ENCODE data around the gene VAV3. TPM values are rescaled to one million over a fixed set of nuclear protein-coding genes. Genes with fewer than 3 reads are reported as not detected.

The VAV3 gene
- total RNA-seq, 2 donors from 2014 or later, result 11.6 to 14.1 TPM

DNA sequence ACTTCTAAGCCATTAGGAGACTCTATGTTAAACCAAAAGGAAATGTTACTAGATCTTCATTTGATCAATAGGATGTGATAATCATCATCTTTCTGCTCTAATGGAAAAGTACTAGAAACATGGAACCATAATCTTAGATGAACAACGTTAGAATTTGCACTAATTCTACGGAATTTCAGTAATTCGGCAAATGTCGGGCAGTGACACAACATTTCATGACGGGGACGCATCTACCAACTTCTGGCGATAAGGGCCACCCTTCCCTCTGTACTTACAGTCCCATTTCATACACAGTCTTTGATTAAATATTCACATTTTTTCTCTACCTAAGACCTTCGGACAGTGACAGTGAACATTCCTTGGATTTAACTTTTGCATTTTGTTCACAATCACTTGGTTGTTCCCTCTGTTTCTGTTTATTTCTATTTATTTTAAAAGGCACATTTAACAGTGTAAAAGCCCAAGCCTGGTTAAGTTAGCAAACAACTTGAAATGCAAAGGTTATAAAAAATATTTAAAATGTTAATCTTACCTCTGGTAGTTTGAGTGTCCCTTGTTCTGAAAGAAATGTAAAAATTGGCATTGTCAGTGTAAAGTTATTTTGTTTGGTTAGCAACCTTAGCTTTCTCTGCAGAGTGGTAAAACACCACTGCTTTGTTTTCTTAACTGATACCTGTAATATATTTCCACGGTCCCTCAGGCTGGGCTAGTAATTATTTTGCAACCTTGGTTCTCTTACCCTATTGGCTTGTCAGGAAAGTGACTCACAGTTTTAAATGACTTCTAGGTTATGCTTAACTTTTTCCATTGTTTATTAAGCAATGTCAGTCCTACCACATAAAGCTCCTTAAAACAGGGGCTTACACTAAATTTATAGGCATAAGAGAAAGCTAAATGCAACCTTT lies 276.9 kb downstream of the VAV3 start:
- H3K27me3 Mint-ChIP-seq, result no peaks in the 10 kb centered on the region
- ATAC-seq (no peak), DNase-seq (ENCODE audit: low spot score) (no peak)
- H3K9me3 Mint-ChIP-seq, result no peaks in the 10 kb centered on the region
- H3K27ac Mint-ChIP-seq, result no peak overlapping the region
- H3K4me3 Mint-ChIP-seq, result no peak overlapping the region
- no peaks in the 10 kb centered on the region for H3K36me3 Mint-ChIP-seq
- H3K4me1 Mint-ChIP-seq (ENCODE audit: low read depth in 2 of 2), result peaks cover 0 to 9% of the 10 kb centered on the region in 2 donors

GRCh38 chr1:107683683-107684082 lies 281.3 kb downstream of the VAV3 start:
- Mint-ChIP-seq H3K4me1 (ENCODE audit: low read depth in 2 of 2) (peaks cover 0 to 4% of the 10 kb centered on the region in 2 donors), H3K4me3 (no peak overlapping the region), H3K27me3 (no peaks in the 10 kb centered on the region), H3K9me3 (no peaks in the 10 kb centered on the region), H3K36me3 (no peaks in the 10 kb centered on the region), H3K27ac (no peak overlapping the region)
- DNase-seq (ENCODE audit: low spot score) (no peak), ATAC-seq (no peak)

DNA sequence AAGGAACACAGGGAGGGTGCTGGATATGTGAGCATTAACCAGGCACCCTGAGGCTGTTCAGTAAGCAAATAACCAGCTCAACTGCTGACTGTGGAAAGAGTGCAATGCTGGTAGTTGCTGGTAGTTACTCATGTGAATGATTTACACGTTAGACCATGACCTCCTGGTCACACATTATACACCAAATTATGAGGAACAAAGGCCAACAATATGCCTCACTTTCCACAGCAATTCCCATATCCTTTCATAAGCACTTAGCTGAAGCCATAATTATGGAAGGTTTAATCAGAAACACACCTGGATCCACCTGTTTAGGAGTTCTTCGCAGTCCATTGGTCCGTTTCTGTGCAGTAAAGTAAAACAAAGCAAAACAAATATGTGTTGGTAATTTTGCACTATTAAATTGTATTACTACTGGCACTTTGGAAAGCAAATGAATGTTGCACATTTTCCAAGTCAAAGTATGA lies 281.8 kb downstream of the VAV3 start:
- no peaks in the 10 kb centered on the region for H3K36me3 Mint-ChIP-seq
- no peak overlapping the region for H3K4me3 Mint-ChIP-seq
- ATAC-seq, result no peak
- no peaks in the 10 kb centered on the region for H3K27me3 Mint-ChIP-seq
- no peaks in the 10 kb centered on the region for H3K9me3 Mint-ChIP-seq
- peaks cover 0 to 4% of the 10 kb centered on the region in 2 donors for H3K4me1 Mint-ChIP-seq (ENCODE audit: low read depth in 2 of 2)
- no peak for DNase-seq (ENCODE audit: low spot score)
- H3K27ac Mint-ChIP-seq, result no peak overlapping the region

DNA sequence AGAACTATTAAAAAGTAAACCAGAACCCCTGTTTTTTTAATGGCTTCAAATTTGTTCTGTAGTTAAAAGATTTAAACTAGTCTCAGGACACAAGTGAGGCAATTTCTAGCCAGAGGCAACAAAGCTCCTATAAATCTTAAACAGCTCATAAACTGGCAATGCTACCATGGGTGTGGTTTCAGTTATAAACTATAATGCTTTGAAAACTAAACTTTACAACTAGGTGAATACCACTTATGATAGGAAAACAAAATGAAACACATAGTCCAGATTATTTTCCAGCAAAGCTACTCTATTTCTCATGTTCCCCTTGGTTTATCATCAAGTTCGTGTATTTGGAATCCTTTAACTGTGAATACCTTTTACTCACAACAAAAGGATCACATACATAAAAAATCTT lies 282.5 kb downstream of the VAV3 start:
- H3K36me3 Mint-ChIP-seq, result no peaks in the 10 kb centered on the region

DNA sequence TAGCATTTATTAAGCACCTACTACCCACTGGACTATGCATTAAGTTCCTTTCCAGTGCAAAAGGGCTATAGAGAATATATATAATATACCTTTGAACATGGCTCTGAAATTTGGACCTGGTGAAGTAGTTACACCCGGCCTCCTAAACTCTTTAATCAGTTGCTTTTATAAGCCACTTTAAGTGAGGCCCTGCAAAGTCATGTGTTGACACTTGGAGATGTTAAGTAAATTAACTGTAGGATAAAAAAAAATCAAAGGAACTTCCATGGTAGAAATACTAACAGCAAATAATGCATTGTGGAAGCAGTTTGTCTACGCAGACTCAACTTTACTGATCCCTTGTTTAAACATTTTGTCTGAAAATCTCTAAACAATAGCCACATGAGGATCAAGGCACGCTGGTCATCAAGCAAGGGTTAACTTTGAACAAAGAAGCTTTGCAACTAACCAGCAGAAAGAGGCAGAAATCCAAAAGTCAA lies 283.9 kb downstream of the VAV3 start:
- no peak for ATAC-seq
- Mint-ChIP-seq H3K27me3 (no peaks in the 10 kb centered on the region), H3K36me3 (no peaks in the 10 kb centered on the region)

More for the DNA sequence above, 282.5 kb downstream of the VAV3 start:
- Mint-ChIP-seq H3K4me3 (no peak overlapping the region), H3K27ac (no peak overlapping the region), H3K4me1 (ENCODE audit: low read depth in 2 of 2) (peaks cover 0 to 4% of the 10 kb centered on the region in 2 donors), H3K27me3 (no peaks in the 10 kb centered on the region), H3K9me3 (no peaks in the 10 kb centered on the region)
- ATAC-seq (no peak), DNase-seq (ENCODE audit: low spot score) (no peak)

DNA sequence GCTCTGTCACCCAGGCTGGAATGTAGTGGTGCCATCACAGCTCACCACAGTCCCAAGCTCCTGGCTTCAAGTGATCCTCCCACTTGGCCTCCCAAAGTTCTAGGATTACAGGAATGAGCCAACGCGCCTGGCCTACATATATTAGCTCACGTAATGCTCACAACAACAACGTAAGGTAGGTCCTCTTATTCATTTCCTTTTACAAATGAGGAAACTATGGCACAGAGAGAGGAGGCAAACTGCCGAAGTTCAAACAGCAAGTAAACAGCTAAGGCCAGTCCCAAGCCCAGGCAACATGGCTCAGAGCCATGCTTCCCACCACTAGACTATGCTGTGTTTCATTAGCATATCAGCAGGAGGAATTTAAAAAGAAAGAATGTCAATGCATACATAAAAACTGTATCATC lies 284.4 kb downstream of the VAV3 start:
- no peak for DNase-seq (ENCODE audit: low spot score)
- no peak overlapping the region for H3K27ac Mint-ChIP-seq
- no peak overlapping the region for H3K4me3 Mint-ChIP-seq
- no peak for ATAC-seq
- H3K9me3 Mint-ChIP-seq, result no peaks in the 10 kb centered on the region
- no peaks in the 10 kb centered on the region for H3K27me3 Mint-ChIP-seq
- peaks cover 2% of the 10 kb centered on the region for H3K36me3 Mint-ChIP-seq
- H3K4me1 Mint-ChIP-seq (ENCODE audit: low read depth in 2 of 2), result peaks cover 0 to 4% of the 10 kb centered on the region in 2 donors

More for the DNA sequence above, 283.9 kb downstream of the VAV3 start:
- DNase-seq (ENCODE audit: low spot score), result no peak
- peaks cover 0 to 4% of the 10 kb centered on the region in 2 donors for H3K4me1 Mint-ChIP-seq (ENCODE audit: low read depth in 2 of 2)
- no peak overlapping the region for H3K27ac Mint-ChIP-seq
- H3K4me3 Mint-ChIP-seq, result no peak overlapping the region
- no peaks in the 10 kb centered on the region for H3K9me3 Mint-ChIP-seq

GRCh38 chr1:107679411-107679953 lies 285.5 kb downstream of the VAV3 start:
- no peaks in the 10 kb centered on the region for H3K27me3 Mint-ChIP-seq

GRCh38 chr1:107678993-107679392 lies 286.0 kb downstream of the VAV3 start:
- no peaks in the 10 kb centered on the region for H3K9me3 Mint-ChIP-seq
- H3K27me3 Mint-ChIP-seq, result no peaks in the 10 kb centered on the region
- H3K36me3 Mint-ChIP-seq, result peaks cover 4% of the 10 kb centered on the region
- H3K4me3 Mint-ChIP-seq, result no peak overlapping the region
- ATAC-seq (no peak), DNase-seq (ENCODE audit: low spot score) (no peak)
- no peak overlapping the region for H3K27ac Mint-ChIP-seq
- H3K4me1 Mint-ChIP-seq (ENCODE audit: low read depth in 2 of 2), result peaks cover 0 to 4% of the 10 kb centered on the region in 2 donors

More at GRCh38 chr1:107679411-107679953, 285.5 kb downstream of the VAV3 start:
- Mint-ChIP-seq H3K9me3 (no peaks in the 10 kb centered on the region), H3K4me1 (ENCODE audit: low read depth in 2 of 2) (peaks cover 0 to 4% of the 10 kb centered on the region in 2 donors), H3K36me3 (peaks cover 4% of the 10 kb centered on the region), H3K4me3 (no peak overlapping the region), H3K27ac (no peak overlapping the region)
- DNase-seq (ENCODE audit: low spot score) (no peak), ATAC-seq (no peak)

- peaks cover 6 to 8% of the 10 kb centered on the region in 2 donors for H3K4me1 Mint-ChIP-seq (ENCODE audit: low read depth in 2 of 2)
- no peak overlapping the region for H3K4me3 Mint-ChIP-seq
- no peak for ATAC-seq
Observed at GRCh38 chr1:107677697-107678096, 287.3 kb downstream of the VAV3 start.

GRCh38 chr1:107674486-107674885 lies 290.5 kb downstream of the VAV3 start:
- H3K4me1 Mint-ChIP-seq (ENCODE audit: low read depth in 2 of 2), result peaks cover 4 to 6% of the 10 kb centered on the region in 2 donors
- no peak overlapping the region for H3K4me3 Mint-ChIP-seq
- no peak for ATAC-seq
- H3K9me3 Mint-ChIP-seq, result no peaks in the 10 kb centered on the region
- H3K27me3 Mint-ChIP-seq, result no peaks in the 10 kb centered on the region
- peaks cover 4% of the 10 kb centered on the region for H3K36me3 Mint-ChIP-seq
- no peak for DNase-seq (ENCODE audit: low spot score)
- no peak overlapping the region for H3K27ac Mint-ChIP-seq

More at GRCh38 chr1:107677697-107678096, 287.3 kb downstream of the VAV3 start:
- Mint-ChIP-seq H3K27me3 (no peaks in the 10 kb centered on the region), H3K9me3 (no peaks in the 10 kb centered on the region), H3K27ac (no peak overlapping the region), H3K36me3 (peaks cover 4% of the 10 kb centered on the region)
- DNase-seq (ENCODE audit: low spot score), result no peak

DNA sequence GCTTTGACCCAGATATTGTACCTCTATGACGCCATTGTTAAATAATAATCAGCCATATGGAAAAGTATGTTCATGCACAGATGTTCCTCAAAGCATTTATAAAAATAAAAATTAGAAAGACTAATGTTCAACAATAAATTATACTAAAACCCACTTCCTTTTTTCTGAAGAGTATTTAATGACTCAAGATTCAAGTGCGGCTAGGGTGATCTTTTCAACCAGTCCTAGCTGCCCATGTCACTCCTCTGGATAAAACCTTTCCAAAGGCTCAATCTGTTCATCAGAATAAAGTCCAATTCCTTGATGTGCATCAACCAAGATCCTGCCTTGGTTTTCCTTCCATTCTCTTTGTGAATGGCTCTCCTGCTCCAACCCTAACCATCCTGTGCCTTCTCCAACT lies 292.0 kb downstream of the VAV3 start:
- Mint-ChIP-seq H3K27me3 (no peaks in the 10 kb centered on the region), H3K4me1 (ENCODE audit: low read depth in 2 of 2) (peaks cover 6% of the 10 kb centered on the region in 2 donors), H3K36me3 (peaks cover 4% of the 10 kb centered on the region), H3K4me3 (no peak overlapping the region), H3K9me3 (no peaks in the 10 kb centered on the region), H3K27ac (no peak overlapping the region)
- DNase-seq (ENCODE audit: low spot score) (no peak), ATAC-seq (no peak)

DNA sequence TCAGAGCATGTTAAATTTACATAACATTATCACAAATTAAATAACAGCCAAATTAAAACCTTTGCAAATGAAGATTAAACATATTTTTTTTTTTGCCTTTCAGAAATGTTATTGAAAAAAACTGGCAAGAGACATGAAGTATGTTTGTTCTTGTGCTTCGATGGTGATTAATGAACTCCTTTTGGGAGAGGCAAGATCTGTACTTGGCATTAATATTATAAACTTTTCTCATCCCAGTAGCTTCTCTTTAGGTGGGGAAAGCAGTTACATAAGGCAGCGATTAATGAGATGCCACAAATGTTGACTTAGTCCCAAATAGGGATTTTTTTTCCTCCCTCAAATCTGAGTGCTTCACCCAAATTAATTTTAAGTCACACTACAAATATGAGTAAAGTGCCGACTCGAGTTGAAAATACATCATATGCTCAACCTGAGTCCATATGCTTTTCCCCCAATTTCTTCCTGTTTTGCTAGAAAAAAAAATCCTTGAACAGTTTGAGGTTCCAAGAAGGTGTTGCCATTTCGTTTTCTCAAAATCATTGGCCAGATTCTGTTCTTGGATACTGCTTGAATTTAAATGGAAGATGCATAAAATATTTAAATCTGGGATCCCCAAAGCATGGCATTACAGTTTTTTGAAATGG lies 294.5 kb downstream of the VAV3 start:
- H3K27me3 Mint-ChIP-seq, result no peaks in the 10 kb centered on the region
- H3K36me3 Mint-ChIP-seq, result peaks cover 2% of the 10 kb centered on the region
- no peak overlapping the region for H3K27ac Mint-ChIP-seq
- DNase-seq (ENCODE audit: low spot score) (no peak), ATAC-seq (no peak)
- H3K4me3 Mint-ChIP-seq, result no peak overlapping the region
- no peaks in the 10 kb centered on the region for H3K9me3 Mint-ChIP-seq
- H3K4me1 Mint-ChIP-seq (ENCODE audit: low read depth in 2 of 2), result peaks cover 6% of the 10 kb centered on the region in 2 donors

- Mint-ChIP-seq H3K27me3 (no peaks in the 10 kb centered on the region), H3K36me3 (no peaks in the 10 kb centered on the region), H3K27ac (no peak overlapping the region), H3K4me3 (no peak overlapping the region), H3K9me3 (no peaks in the 10 kb centered on the region), H3K4me1 (ENCODE audit: low read depth in 2 of 2) (peaks cover 6% of the 10 kb centered on the region in 2 donors)
- DNase-seq (ENCODE audit: low spot score) (no peak), ATAC-seq (no peak)
Observed at GRCh38 chr1:107669996-107670395, 295.0 kb downstream of the VAV3 start.

- H3K27ac Mint-ChIP-seq, result no peak overlapping the region
- ATAC-seq (no peak), DNase-seq (ENCODE audit: low spot score) (no peak)
- no peaks in the 10 kb centered on the region for H3K36me3 Mint-ChIP-seq
- H3K4me1 Mint-ChIP-seq (ENCODE audit: low read depth in 2 of 2), result peaks cover 6% of the 10 kb centered on the region in 2 donors
- H3K27me3 Mint-ChIP-seq, result no peaks in the 10 kb centered on the region
- no peak overlapping the region for H3K4me3 Mint-ChIP-seq
- no peaks in the 10 kb centered on the region for H3K9me3 Mint-ChIP-seq
Observed at GRCh38 chr1:107668762-107669161, 296.2 kb downstream of the VAV3 start.

Data from natural killer cell treated with Interleukin-12 subunit alpha and Interleukin-12 subunit beta and Interleukin-15 and Interleukin-18, amount 100 ng/mL, for 72 hours (primary cell).